Duodenal mucosa (tissue), 2 donors: ENCODE results near the gene SELENOT.
A peak's percentile ranks its signal among the peaks of the same experiment; 100 is the strongest.
"Not testable (repeated sequence)": the region's sequence is repeated elsewhere in the genome, so short reads cannot be mapped to it uniquely, and the experiment has no call there.

ENCODE experiments used
- H3K27ac ChIP-seq: one replicate; pipeline ENCODE4 v1.7.0; 2013; ENCODE audit warnings: low read depth, low read length
- H3K27me3 ChIP-seq, 2 donors: one replicate each; pipeline ENCODE4 v1.7.0; 2013; ENCODE audit warnings: low read length in 2 of 2, control low read depth in 1 of 2; ENCODE audit not compliant: insufficient read depth in 2 of 2, control insufficient read depth in 1 of 2
- H3K36me3 ChIP-seq, 2 donors: one replicate each; pipeline ENCODE4 v1.7.0; 2013; ENCODE audit warnings: low read length in 2 of 2, control low read depth in 1 of 2; ENCODE audit not compliant: insufficient read depth in 2 of 2, control insufficient read depth in 1 of 2
- H3K4me1 ChIP-seq, 2 donors: one replicate each; pipeline ENCODE4 v1.7.0; 2013; ENCODE audit warnings: low read length in 2 of 2, control low read depth in 1 of 2; ENCODE audit not compliant: insufficient read depth in 2 of 2, control insufficient read depth in 1 of 2
- H3K4me3 ChIP-seq, 2 donors: one replicate each; pipeline ENCODE4 v1.7.0; 2013; ENCODE audit warnings: low read length in 2 of 2, low read depth in 1 of 2
- H3K9ac ChIP-seq, 2 donors: one replicate each; pipeline ENCODE4 v1.7.0; 2013; ENCODE audit warnings: low read length in 2 of 2, low read depth in 1 of 2
- H3K9me3 ChIP-seq, 2 donors: one replicate each; pipeline ENCODE4 v1.7.0; 2013; ENCODE audit warnings: low read length in 2 of 2, control low read depth in 1 of 2; ENCODE audit not compliant: control insufficient read depth in 1 of 2

The SELENOT gene

GRCh38 chr3:150588027-150588830 is 14.9 kb upstream of the SELENOT start:
- no peaks in the 10 kb centered on the region for H3K27me3 ChIP-seq
- H3K4me3 ChIP-seq: no peak overlapping the region
- no peak overlapping the region for H3K27ac ChIP-seq
- no peak overlapping the region for H3K9ac ChIP-seq
- peaks cover 15 to 21% of the 10 kb centered on the region in 2 donors for H3K36me3 ChIP-seq
- peaks cover 0 to 3% of the 10 kb centered on the region in 2 donors for H3K4me1 ChIP-seq
- H3K9me3 ChIP-seq: no peaks in the 10 kb centered on the region

GRCh38 chr3:150589759-150590158 is 13.4 kb upstream of the SELENOT start:
- peaks cover 14 to 15% of the 10 kb centered on the region in 2 donors for H3K36me3 ChIP-seq
- no peaks in the 10 kb centered on the region for H3K27me3 ChIP-seq
- H3K4me3 ChIP-seq: no peak overlapping the region
- no peaks in the 10 kb centered on the region for H3K9me3 ChIP-seq
- no peak overlapping the region for H3K9ac ChIP-seq
- H3K4me1 ChIP-seq: no peaks in the 10 kb centered on the region
- no peak overlapping the region for H3K27ac ChIP-seq

DNA sequence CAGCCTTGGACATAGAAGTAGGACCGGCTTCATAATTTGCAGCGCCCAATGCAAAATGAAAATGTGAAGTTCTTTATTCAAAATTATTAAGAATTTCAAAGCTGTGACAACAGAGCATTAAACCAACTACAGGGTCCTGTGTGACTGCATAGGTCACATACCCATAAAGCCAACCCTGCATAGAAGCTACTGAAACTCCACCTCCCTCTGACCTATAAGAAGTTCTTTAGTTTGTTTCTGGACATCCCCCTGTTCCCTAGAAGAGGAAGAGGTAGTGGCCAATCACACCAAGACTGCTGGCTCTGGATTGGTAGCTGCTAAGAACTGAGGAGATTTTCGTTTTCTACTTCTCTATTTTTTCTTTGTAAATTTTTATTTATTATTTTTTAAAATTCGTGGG is 9.0 kb upstream of the SELENOT start:
- no peak overlapping the region for H3K9ac ChIP-seq
- no peak overlapping the region for H3K4me3 ChIP-seq
- no peak overlapping the region for H3K27ac ChIP-seq
- no peaks in the 10 kb centered on the region for H3K27me3 ChIP-seq
- H3K36me3 ChIP-seq: no peaks in the 10 kb centered on the region
- H3K4me1 ChIP-seq: no peaks in the 10 kb centered on the region
- H3K9me3 ChIP-seq: no peaks in the 10 kb centered on the region

- peaks cover 0 to under 1% of the 10 kb centered on the region in 2 donors for H3K4me1 ChIP-seq
- H3K9me3 ChIP-seq: no peaks in the 10 kb centered on the region
- H3K27ac ChIP-seq: no peak overlapping the region
- no peak overlapping the region for H3K9ac ChIP-seq
- no peak overlapping the region for H3K4me3 ChIP-seq
- H3K36me3 ChIP-seq: no peaks in the 10 kb centered on the region
- no peaks in the 10 kb centered on the region for H3K27me3 ChIP-seq
Measured at GRCh38 chr3:150597646-150598045, 5.5 kb upstream of the SELENOT start.

GRCh38 chr3:150599611-150600297 is 3.4 kb upstream of the SELENOT start:
- H3K27ac ChIP-seq: no peak overlapping the region
- H3K4me1 ChIP-seq: peaks cover 3 to 5% of the 10 kb centered on the region in 2 donors
- no peaks in the 10 kb centered on the region for H3K27me3 ChIP-seq
- no peak overlapping the region for H3K9ac ChIP-seq
- no peaks in the 10 kb centered on the region for H3K9me3 ChIP-seq
- H3K4me3 ChIP-seq: no peak overlapping the region
- H3K36me3 ChIP-seq: no peaks in the 10 kb centered on the region

DNA sequence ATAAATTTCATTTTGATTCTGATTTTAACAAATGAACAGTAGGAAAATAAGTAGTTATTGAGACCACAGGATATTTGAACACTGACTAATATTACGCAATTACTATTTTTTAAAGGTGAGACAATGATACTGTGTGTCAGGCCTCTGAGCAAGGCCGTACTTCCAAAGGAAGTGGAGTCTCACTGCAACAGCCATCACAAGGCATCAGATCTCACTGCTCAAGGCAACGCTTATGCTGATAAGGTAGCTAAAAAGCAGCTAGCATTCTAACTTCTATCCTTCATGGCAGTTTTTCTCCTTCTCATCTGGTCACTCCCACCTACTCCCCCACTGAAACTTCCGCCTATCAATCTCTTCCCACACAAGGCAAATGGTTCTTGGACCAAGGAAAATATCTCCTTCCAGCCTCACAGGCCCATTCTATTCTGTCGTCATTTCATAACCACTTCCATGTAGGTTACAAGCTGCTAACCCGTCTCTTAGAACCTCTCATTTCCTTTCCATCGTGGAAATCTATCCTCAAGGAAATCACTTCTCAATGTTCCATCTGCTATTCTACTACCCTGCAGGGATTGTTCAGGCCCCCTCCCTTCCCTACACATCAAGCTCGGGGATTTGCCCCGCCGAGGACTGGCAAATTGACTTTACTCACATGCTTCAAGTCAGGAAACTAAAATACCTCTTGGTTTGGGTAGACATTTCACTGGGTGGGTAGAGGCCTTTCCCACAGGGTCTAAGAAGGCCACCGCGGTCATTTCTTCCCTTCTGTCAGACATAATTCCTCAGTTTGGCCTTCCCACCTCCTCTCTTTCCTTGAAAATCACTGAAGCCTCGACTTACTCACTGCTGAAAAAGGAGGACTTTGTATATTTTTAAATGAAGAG is 2.2 kb upstream of the SELENOT start:
- H3K27ac ChIP-seq, H3K9me3 ChIP-seq, H3K36me3 ChIP-seq, H3K27me3 ChIP-seq, H3K9ac ChIP-seq: not testable (repeated sequence)
- Histone ChIP-seq H3K4me1 (peaks cover 8 to 11% of the 10 kb centered on the region in 2 donors), H3K4me3 (peak overlapping the region in 1 of 2 donors; percentile 28)

DNA sequence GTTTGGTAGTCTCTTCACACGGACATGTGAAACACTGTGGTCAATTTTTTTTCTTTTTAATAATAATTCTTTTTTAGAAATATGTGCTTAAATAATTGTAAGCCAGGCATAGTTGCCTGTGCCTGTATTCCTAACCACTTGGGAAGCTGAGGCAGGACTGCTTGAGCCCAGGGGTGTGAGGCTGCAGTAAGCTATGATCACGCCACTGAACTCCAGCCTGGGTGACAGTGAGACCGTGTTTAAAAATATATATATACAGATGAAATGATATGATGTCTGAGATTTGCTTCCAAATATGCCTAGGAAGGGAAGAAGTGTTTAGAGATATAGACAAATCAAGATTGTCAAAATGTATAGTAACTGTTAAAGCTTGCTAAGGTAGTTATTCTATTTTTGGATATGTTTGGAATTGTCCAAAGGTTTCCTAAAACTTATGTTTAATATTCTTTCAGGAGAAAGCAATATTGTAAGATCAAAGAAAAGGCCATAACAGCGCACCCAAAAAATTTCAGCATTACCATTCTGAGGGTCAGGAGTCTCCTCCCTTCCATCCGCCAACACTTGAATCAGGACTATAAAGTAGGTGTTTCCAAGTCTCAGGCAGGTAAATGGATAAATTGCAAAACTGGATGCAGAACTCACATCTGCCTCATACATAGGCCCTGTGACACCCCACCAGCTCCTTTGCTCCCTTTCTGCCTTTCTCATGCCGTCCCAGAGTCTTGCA is 532 bp upstream of the SELENOT start:
- Histone ChIP-seq H3K36me3 (no peaks in the 10 kb centered on the region), H3K27me3 (no peaks in the 10 kb centered on the region), H3K4me1 (peaks cover 23 to 26% of the 10 kb centered on the region in 2 donors), H3K4me3 (peak overlapping the region; percentile 98 to 100), H3K27ac (peak overlapping the region; percentile 99), H3K9me3 (no peaks in the 10 kb centered on the region), H3K9ac (peak overlapping the region; percentile 98 to 99)

GRCh38 chr3:150603980-150604319 is 829 bp downstream of the SELENOT start:
- Histone ChIP-seq H3K9ac (peak overlapping the region; percentile 98 to 99), H3K27ac (peak overlapping the region; percentile 99), H3K27me3 (no peaks in the 10 kb centered on the region), H3K36me3 (no peaks in the 10 kb centered on the region), H3K9me3 (no peaks in the 10 kb centered on the region), H3K4me3 (peak overlapping the region; percentile 98 to 100), H3K4me1 (peaks cover 25 to 35% of the 10 kb centered on the region in 2 donors)

DNA sequence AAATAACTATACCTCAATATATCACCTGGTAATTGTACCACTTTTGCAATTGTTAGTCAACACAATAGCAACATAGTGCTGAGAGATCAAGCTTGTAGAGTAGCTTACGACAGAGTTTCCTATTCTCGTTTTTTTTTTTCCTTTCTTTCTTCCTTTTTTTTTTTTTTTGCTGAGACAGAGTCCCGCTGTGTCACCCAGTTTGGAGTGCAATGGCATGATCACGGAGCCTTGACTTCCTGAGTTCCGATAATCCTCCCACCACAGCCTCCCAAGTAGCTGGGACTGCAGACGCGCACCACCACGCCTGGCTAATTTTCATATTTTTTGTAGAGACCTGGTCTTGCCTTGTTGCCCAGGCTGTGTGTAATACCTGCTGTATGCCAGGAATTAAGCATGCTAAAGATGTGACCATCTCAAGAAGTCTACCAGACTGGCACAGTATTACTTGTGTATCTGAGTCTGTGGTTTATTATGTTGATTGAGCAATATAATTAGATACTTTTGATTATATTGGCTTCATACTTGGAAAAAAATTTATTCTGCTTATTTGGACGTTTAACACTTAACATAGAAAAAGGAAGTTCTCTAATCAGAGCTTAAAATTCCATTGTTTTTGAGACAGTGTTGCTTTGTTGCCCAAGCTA is 3.0 kb downstream of the SELENOT start:
- no peaks in the 10 kb centered on the region for H3K27me3 ChIP-seq
- H3K36me3 ChIP-seq: no peaks in the 10 kb centered on the region
- no peak overlapping the region for H3K9ac ChIP-seq
- H3K4me1 ChIP-seq: peaks cover 25 to 44% of the 10 kb centered on the region in 2 donors
- H3K27ac ChIP-seq: no peak overlapping the region
- no peaks in the 10 kb centered on the region for H3K9me3 ChIP-seq
- H3K4me3 ChIP-seq: no peak overlapping the region
